Right forelimb (tissue), 1 donor: ENCODE data around the gene HBEGF.

Experiments
- DNase-seq: peaks from one replicate; pipeline ENCODE4 v3.0.0-alpha.2; 2018

Gene HBEGF

GRCh38 chr5:140346348-140347221, at the start of gene HBEGF:
Gene HBEGF (minus strand): TSS chr5:140346603. CDS start chr5:140346328, 275 bp downstream.
- DNase-seq = peak; percentile 87

- no peak for DNase-seq
Observed at GRCh38 chr5:140393738-140394137, 47.3 kb upstream of the HBEGF start.

GRCh38 chr5:140391732-140392131, 45.3 kb upstream of the HBEGF start:
- no peak for DNase-seq

- no peak for DNase-seq
Observed at GRCh38 chr5:140391312-140391711, 44.9 kb upstream of the HBEGF start.

DNA sequence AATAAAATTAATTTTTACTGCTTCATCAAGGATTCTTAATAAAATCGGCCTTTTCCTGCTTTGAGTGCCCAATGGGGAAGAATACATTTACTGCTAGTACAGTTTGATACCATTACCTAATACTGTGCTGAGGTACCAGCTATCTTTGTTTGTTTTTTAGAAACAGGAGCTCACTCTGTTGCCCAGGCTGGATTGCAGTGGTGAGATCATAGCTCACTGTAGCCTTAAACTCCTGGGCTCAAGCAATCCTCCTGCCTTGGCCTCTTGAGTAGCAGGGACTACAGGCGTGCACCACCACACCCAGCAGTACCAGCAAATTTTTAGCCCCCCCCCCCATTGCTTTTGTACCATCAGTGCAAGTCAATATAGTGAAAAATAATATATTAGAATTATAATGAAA, 41.6 kb upstream of the HBEGF start:
- DNase-seq = no peak

DNA sequence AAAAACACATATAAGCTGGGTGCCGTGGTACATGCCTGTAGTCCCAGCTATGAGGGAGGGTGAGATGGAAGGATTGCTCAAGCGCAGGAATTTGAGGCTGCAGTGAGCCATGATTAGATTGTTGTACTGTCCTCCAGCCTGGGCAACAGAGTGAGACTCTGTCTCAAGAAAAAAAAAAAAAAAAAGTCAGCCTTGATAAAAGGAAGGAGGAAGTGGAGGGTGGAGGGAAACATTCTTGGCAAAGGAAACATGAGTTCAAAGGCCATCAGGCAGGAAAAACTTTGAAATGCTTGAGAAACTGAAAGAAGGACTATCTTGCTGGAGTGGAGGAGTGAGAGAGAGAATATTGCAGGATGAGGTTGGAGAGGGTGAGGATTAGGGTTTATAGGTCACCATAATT, 36.9 kb upstream of the HBEGF start:
- DNase-seq = no peak

DNA sequence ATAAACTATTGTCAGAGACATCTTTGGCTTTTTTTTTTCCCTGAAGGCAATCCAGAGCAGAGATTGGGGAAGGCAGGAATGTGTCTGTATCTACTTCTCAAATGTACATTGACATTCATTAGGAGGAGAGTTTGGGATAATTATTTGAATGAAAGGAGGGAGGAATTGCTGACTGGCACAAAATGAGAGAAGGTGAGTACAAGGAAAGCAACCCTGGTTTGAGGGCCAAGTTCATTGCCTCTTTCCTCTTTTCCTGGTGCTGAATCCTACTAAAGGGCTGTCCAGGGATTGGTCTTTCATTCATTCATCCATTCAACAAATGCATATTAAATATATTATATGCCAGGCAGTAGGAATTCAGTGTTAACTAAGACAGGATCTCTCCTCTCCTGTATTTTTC, 36.5 kb upstream of the HBEGF start:
- no peak for DNase-seq

DNA sequence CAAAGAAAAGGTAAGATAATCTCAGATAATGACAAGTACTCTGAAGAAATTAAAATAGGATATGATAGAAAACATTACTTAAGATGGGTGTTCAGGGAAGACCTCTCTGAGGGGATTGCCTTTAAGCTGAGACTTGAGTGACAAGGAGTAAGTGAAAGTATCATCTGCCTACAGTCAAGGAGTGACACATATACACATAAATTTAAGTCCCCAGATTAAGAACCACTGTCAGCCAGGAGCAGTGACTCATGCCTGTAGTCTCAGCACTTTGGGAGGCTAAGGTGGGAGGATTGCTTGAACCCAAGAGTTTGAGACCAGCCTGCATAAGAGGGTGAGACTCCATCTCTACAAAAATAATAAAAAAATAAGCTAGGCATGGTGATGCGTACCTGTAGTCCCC, 35.6 kb upstream of the HBEGF start:
- no peak for DNase-seq

- DNase-seq = no peak
Observed at GRCh38 chr5:140381351-140381750, 34.9 kb upstream of the HBEGF start.

GRCh38 chr5:140372971-140373487, 26.6 kb upstream of the HBEGF start:
- peak; percentile 84 for DNase-seq

GRCh38 chr5:140371356-140372151, 25.2 kb upstream of the HBEGF start:
- no peak for DNase-seq

DNA sequence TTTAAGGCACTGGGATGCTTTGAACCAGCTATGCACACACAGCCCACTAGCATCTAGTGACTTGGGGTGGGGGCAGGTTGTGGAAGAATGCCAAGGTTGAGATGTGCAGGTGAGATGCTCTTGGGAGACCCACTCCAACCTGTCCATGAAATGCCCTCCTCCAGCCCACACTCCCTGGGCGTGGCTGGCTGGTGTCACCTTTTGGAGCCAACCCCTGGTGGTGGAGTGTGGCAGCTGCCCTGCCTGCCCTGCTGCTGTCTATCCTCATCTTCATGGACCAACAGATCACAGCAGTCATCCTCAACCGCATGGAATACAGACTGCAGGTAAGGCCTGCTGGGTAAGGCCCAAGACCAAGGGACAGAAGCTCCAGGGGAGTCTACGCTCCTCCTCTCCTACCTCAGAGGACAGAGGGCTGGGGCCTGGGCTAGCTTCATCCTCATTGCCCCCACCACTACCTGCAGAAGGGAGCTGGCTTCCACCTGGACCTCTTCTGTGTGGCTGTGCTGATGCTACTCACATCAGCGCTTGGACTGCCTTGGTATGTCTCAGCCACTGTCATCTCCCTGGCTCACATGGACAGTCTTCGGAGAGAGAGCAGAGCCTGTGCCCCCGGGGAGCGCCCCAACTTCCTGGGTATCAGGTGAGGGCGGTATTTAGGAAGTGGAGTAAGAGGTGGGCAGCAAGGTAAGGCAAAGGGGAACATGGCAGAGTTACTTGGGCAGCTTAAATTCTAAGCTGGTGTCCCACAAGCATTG, 21.0 kb upstream of the HBEGF start:
- no peak for DNase-seq

- no peak for DNase-seq
Observed at GRCh38 chr5:140366589-140367255, 20.3 kb upstream of the HBEGF start.

- DNase-seq = no peak
Observed at GRCh38 chr5:140365941-140366340, 19.5 kb upstream of the HBEGF start.

- DNase-seq = no peak
Observed at GRCh38 chr5:140365282-140365681, 18.9 kb upstream of the HBEGF start.

- no peak for DNase-seq
Observed at GRCh38 chr5:140364472-140364765, 18.0 kb upstream of the HBEGF start.

DNA sequence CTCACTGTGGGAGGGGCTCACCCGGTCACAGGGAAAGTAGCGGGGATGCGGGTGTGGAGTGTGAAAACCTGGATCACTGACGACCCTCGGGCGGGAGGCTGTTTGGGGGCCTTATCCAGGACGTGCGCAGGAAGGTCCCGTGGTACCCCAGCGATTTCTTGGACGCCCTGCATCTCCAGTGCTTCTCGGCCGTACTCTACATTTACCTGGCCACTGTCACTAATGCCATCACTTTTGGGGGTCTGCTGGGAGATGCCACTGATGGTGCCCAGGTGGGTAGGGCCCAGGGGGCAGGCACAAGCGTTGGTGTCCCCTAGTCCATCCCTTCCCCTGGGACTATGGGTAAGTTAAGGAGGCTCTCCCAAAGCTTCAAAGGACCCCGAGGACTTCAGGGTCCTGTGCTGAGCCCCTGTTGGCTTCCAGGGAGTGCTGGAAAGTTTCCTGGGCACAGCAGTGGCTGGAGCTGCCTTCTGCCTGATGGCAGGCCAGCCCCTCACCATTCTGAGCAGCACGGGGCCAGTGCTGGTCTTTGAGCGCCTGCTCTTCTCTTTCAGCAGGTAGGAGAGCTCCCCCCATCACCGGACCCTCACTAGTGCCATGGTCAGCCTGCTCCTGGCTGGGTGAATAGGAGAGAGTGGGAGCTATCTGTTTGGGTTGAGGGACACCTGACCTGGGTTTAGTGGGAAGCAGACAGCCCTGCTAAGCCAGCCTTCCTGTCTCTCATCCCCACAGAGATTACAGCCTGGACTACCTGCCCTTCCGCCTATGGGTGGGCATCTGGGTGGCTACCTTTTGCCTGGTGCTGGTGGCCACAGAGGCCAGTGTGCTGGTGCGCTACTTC, 17.4 kb upstream of the HBEGF start:
- DNase-seq = no peak

DNA sequence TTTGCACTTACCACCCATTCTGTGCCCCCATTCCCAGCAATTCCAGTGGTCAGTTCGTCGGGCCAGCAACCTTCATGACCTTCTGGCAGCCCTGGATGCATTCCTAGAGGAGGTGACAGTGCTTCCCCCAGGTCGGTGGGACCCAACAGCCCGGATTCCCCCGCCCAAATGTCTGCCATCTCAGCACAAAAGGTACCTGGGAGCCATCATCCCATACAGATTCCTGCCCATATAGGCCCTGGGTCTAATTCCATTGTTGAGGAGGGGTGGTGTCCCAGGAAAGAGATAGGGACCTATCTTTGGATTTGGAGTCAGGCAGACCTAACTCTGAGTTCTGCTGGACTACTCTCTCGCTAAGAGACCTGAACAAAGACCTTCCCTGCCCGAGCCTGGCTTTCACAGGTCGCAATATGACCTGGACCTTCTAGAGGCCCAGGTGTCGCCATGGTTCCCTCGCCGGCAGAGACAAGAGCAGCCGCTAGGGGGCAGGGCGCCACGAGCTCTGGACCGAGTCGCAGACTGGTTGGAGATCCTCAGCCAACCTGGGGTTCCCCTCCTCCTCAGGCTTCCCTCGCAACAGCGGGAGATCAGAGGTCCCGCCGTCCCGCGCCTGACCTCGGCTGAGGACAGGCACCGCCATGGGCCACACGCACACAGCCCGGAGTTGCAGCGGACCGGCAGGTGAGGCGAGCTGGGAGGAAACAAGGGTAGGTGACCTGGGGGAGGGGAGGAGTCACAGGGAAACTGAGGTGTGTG, 16.6 kb upstream of the HBEGF start:
- peak; percentile 79 for DNase-seq

GRCh38 chr5:140362311-140362710, 15.9 kb upstream of the HBEGF start:
- no peak for DNase-seq

DNA sequence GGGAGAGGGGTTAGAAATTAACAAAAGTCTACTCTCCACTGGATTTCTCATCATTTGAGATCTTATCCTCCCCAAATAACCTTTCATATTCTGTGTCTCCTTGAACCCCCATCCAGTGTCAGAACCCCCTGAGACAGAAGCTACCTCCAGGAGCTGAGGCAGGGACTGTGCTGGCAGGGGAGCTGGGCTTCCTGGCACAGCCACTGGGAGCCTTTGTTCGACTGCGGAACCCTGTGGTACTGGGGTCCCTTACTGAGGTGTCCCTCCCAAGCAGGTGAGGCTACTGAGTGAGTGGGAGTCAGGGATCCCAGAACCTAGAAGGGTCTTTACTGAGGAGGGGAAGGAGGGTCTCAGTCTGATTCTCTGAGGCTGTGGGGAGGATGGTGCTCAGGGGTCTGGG, 15.5 kb upstream of the HBEGF start:
- DNase-seq = no peak
